GM13976 (cell line): ENCODE data around the gene FAM217A.
"Not testable (repeated sequence)": the region's sequence is repeated elsewhere in the genome, so short reads cannot be mapped to it uniquely, and the experiment has no call there.

Source experiments
- DNase-seq: peaks from one replicate; pipeline ENCODE4 v3.0.0; 2012; ENCODE audit warnings: low spot score
- in situ Hi-C: fragments of 300-500 bp; cut with MboI; formaldehyde crosslinking; loops from one replicate; pipeline ENCODE4 v1.12.0; 2022; ENCODE audit warnings: low sequenced_read_pairs, mixed read lengths, inconsistent platforms; ENCODE audit not compliant: unreplicated experiment
- TF ChIP-seq, protein P1 (sequence below): IDR thresholded peaks from 2 replicates; pipeline ENCODE4 v1.5.1; 2012; ENCODE audit warnings: borderline replicate concordance, mild to moderate bottlenecking; ENCODE audit not compliant: insufficient read depth; ENCODE audit errors: extremely low read depth, missing control alignments, control extremely low read depth

The FAM217A gene

DNA sequence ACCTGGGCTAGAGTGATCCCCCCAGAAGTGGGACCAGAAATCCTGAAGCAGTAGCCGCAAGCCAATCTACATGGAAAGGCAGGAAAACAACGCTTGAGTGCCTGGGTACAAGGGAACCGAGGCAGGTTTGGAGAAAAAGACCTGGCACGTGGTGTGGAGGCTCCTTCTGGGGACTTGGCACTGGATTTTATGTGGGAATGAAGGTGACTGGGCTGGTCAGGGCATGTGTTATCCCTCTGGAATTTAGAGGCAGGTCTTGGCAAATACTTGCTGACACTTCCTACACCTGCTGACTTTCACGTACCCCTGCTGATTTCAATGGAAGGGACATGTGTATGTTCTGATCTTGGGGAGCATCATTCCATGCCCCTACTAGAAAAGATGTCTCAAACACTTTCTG is 25.0 kb upstream of the FAM217A start:
- DNase-seq: no peak
- TF ChIP-seq, protein P1, sequence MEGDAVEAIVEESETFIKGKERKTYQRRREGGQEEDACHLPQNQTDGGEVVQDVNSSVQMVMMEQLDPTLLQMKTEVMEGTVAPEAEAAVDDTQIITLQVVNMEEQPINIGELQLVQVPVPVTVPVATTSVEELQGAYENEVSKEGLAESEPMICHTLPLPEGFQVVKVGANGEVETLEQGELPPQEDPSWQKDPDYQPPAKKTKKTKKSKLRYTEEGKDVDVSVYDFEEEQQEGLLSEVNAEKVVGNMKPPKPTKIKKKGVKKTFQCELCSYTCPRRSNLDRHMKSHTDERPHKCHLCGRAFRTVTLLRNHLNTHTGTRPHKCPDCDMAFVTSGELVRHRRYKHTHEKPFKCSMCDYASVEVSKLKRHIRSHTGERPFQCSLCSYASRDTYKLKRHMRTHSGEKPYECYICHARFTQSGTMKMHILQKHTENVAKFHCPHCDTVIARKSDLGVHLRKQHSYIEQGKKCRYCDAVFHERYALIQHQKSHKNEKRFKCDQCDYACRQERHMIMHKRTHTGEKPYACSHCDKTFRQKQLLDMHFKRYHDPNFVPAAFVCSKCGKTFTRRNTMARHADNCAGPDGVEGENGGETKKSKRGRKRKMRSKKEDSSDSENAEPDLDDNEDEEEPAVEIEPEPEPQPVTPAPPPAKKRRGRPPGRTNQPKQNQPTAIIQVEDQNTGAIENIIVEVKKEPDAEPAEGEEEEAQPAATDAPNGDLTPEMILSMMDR: no peak
- in situ Hi-C loops: no loop called here

DNA sequence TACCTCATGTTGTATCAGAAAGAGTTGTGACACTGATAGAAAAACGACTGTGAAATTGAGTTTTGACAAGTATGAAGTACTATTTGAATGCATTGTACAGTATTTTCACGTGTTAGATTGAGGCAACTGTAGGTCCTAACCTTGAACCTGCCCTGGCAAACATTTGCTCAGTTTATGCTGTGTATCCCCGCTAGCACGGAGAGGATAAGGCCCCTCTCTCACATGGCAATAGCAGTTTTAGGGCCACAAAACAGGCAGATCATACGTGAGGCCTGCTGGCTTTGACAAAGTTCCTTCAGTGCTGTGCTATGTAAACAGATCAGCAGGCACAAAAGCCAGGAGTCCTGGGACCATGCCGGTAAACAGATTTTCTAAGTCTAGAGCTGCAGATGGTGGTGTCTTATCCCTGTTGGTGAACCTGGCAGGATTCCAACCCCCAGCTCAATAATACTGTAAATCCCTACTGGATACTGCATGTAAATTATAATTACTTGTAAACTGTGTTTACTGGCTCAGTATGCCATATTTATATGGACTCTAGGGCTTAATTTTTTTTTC is 23.8 kb upstream of the FAM217A start:
- DNase-seq: no peak
- in situ Hi-C loops: no loop called here
- TF ChIP-seq, protein P1: no peak

DNA sequence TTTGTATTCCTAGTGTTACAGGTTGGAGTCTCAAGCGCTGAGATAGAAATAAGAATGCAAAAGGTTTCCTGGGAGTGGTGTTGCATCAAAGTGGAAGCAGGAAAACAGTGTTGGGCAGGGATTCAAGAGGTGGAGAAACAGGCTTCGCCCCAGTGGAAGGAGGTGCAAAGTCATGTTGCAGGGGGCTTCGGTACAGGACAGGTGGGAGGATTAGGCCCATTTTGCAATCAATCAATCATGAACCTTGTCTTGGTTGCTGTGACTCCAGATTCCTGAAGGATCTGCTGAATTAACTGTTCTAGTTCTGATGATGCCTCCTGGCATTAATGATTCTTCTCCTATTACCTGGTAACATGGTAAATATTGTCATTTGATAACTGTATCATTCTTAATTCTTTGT is 22.4 kb upstream of the FAM217A start:
- in situ Hi-C loops: no loop called here
- no peak for DNase-seq
- TF ChIP-seq, protein P1: no peak

DNA sequence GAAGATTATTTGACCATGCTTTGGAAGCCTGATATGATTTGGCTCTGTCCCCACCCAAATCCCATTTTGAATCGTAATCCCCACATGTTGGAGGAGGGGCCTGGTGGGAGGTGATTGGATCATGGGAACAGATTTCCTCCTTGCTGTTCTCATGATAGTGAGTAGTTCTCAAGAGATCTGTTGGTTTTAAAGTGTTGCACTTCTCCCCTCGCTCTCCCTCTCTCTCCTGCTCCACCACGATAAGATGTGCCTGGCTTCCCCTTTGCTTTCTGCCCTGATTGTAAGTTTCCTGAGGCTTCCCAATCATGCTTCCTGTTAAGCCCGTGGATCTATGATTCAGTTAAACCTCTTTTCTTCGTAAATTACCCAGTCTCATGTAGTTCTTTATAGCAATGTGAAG is 21.7 kb upstream of the FAM217A start:
- in situ Hi-C loops: no loop called here
- TF ChIP-seq, protein P1: no peak
- DNase-seq: no peak

DNA sequence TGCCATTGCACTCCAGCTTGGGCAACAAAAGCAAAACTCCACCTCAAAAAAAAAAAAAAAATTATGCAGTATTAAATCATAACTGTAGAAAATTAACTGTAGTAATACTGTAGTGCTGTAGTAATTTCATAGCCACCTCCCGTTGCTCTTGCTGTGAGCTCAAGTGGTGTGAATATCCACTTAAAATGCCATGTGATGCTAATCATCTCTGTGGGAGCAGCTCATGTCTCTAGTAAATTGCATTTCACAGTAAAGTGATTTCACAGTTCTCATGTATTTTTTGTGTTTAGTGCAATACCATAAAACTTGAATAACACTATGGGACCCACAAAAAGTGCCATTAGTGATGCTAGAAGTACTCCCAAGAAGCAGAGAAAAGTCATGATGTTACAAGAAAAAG is 14.4 kb upstream of the FAM217A start:
- TF ChIP-seq, protein P1: no peak

DNA sequence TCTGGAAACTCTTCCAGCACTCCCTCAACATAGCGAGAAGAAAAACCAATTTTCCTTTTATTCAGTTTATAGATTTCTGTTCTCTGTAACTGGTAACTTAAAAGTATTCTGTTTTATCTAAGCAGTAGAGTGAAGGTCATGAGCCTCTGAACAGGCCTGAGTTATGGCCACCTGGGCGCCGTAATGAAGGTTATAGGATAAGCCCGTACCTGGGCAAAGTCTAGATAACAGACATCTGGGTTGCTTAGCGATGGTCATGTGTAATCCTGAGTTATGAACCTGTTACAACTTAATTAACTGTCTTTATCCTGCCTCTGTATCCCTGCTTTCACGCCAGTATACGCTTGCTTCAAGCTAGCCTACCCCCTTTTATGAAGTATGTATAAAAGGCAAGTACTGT is 13.0 kb upstream of the FAM217A start:
- in situ Hi-C loops: no loop called here
- TF ChIP-seq, protein P1: no peak
- no peak for DNase-seq

More for the DNA sequence above, 14.4 kb upstream of the FAM217A start:
- DNase-seq: no peak
- in situ Hi-C loops: no loop called here

DNA sequence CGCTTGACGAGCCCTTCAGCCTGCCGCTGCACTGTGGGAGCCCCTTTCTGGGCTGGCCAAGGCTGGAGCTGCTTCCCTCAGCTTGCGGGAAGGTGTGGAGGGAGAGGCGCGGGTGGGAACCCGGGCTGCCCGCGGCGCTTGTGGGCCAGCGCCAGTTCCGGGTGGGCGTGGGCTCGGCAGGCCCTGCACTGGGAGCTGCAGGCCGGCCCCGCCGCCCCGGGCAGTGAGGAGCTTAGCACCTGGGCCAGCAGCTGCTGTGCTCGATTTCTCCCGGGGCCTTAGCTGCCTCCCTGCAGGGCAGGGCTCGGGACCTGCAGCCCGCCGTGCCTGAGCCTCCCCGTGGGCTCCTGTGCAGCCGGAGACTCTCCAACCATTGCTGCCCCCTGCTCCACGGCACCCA is 11.1 kb upstream of the FAM217A start:
- DNase-seq, in situ Hi-C loops: not testable (repeated sequence)
